ENCODE data around the gene SERPINB13. TPM values are rescaled to one million over a fixed set of nuclear protein-coding genes. Genes with fewer than 3 reads are reported as not detected.

The SERPINB13 gene
- total and polyA plus RNA-seq, 7 donors = 0.01 to 1.8 TPM; not detected in 5

GRCh38 chr18:63590966-63591695 lies 4.0 kb downstream of the SERPINB13 start:
- 68 to 75% methylated on average over 3 of the region's 3 CpGs for WGBS, 2 donors
- peaks cover 0 to 10% (median 4%) of the 10 kb centered on the region in 4 donors for H3K4me1 ChIP-seq
- intact Hi-C loops (cut with DNase I) = no loop called here
- DNase-seq = no peak
- TF ChIP-seq CTCF (IDR thresholded peaks at IDR 0.05) (no peak), POLR2A (IDR thresholded peaks at IDR 0.05) (no peak), POLR2AphosphoS5 (IDR thresholded peaks at IDR 0.05) (no peak), EP300 (IDR thresholded peaks at IDR 0.05) (no peak)
- H3K4me3 ChIP-seq = no peak overlapping the region
- no peak overlapping the region for H3K27ac ChIP-seq
- H3K27me3 ChIP-seq = no peaks in the 10 kb centered on the region
- no peaks in the 10 kb centered on the region for H3K36me3 ChIP-seq
- no peaks in the 10 kb centered on the region for H3K9me3 ChIP-seq

- peaks cover 0 to 10% (median 4%) of the 10 kb centered on the region in 4 donors for H3K4me1 ChIP-seq
- DNase-seq = no peak
- H3K27ac ChIP-seq = no peak overlapping the region
- no peak overlapping the region for H3K4me3 ChIP-seq
- intact Hi-C loops (cut with DNase I) = no loop called here
- no peak for TF ChIP-seq POLR2AphosphoS5 (IDR thresholded peaks at IDR 0.05)
- no peak for TF ChIP-seq EP300 (IDR thresholded peaks at IDR 0.05)
- no peak for TF ChIP-seq POLR2A (IDR thresholded peaks at IDR 0.05)
- TF ChIP-seq CTCF (IDR thresholded peaks at IDR 0.05) = no peak
- 76 to 90% methylated on average over 3 of the region's 3 CpGs for WGBS, 2 donors
- no peaks in the 10 kb centered on the region for H3K27me3 ChIP-seq
- no peaks in the 10 kb centered on the region for H3K9me3 ChIP-seq
- no peaks in the 10 kb centered on the region for H3K36me3 ChIP-seq
Observed at GRCh38 chr18:63591725-63592124, 4.6 kb downstream of the SERPINB13 start.

GRCh38 chr18:63592471-63592870 lies 5.3 kb downstream of the SERPINB13 start:
- peaks cover 0 to 10% (median 4%) of the 10 kb centered on the region in 4 donors for H3K4me1 ChIP-seq
- H3K27ac ChIP-seq = no peak overlapping the region
- no peaks in the 10 kb centered on the region for H3K9me3 ChIP-seq
- H3K4me3 ChIP-seq = no peak overlapping the region
- H3K27me3 ChIP-seq = no peaks in the 10 kb centered on the region
- WGBS, 2 donors = 17 to 45% methylated on average over 1 of the region's 1 CpG
- H3K36me3 ChIP-seq = no peaks in the 10 kb centered on the region
- no peak for TF ChIP-seq EP300 (IDR thresholded peaks at IDR 0.05)
- no peak for TF ChIP-seq POLR2A (IDR thresholded peaks at IDR 0.05)
- TF ChIP-seq CTCF (IDR thresholded peaks at IDR 0.05) = no peak
- TF ChIP-seq POLR2AphosphoS5 (IDR thresholded peaks at IDR 0.05) = no peak
- DNase-seq = no peak
- intact Hi-C loops (cut with DNase I) = no loop called here

GRCh38 chr18:63596964-63597363 lies 9.8 kb downstream of the SERPINB13 start:
- WGBS, 2 donors = 74 to 77% methylated on average over 14 of the region's 14 CpGs
- H3K4me3 ChIP-seq = no peak overlapping the region
- H3K9me3 ChIP-seq = no peaks in the 10 kb centered on the region
- H3K27ac ChIP-seq = no peak overlapping the region
- DNase-seq = no peak
- intact Hi-C loops (cut with DNase I) = no loop called here
- TF ChIP-seq CTCF (IDR thresholded peaks at IDR 0.05) (no peak), POLR2A (IDR thresholded peaks at IDR 0.05) (no peak), POLR2AphosphoS5 (IDR thresholded peaks at IDR 0.05) (no peak), EP300 (IDR thresholded peaks at IDR 0.05) (no peak)
- peaks cover 0 to 10% (median 4%) of the 10 kb centered on the region in 4 donors for H3K4me1 ChIP-seq
- no peaks in the 10 kb centered on the region for H3K36me3 ChIP-seq
- no peaks in the 10 kb centered on the region for H3K27me3 ChIP-seq

Measured in sigmoid colon (tissue), 7 donors.